ENCODE measurements around the gene TRMT61A.
A peak's percentile ranks its signal among the peaks of the same experiment; 100 is the strongest.

TRMT61A gene

GRCh38 chr14:103489621-103490020, 39.4 kb upstream of the TRMT61A start:
- no peak for DNase-seq (ENCODE audit: low spot score)
- in situ Hi-C loops (cut with MboI; ENCODE audit: low sequenced_read_pairs, unreplicated experiment), result no loop called here
- TF ChIP-seq, protein P1, sequence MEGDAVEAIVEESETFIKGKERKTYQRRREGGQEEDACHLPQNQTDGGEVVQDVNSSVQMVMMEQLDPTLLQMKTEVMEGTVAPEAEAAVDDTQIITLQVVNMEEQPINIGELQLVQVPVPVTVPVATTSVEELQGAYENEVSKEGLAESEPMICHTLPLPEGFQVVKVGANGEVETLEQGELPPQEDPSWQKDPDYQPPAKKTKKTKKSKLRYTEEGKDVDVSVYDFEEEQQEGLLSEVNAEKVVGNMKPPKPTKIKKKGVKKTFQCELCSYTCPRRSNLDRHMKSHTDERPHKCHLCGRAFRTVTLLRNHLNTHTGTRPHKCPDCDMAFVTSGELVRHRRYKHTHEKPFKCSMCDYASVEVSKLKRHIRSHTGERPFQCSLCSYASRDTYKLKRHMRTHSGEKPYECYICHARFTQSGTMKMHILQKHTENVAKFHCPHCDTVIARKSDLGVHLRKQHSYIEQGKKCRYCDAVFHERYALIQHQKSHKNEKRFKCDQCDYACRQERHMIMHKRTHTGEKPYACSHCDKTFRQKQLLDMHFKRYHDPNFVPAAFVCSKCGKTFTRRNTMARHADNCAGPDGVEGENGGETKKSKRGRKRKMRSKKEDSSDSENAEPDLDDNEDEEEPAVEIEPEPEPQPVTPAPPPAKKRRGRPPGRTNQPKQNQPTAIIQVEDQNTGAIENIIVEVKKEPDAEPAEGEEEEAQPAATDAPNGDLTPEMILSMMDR (IDR thresholded peaks at IDR 0.05; ENCODE audit: borderline replicate concordance, control extremely low read depth, extremely low read depth, insufficient read depth, missing control alignments), result no peak

DNA sequence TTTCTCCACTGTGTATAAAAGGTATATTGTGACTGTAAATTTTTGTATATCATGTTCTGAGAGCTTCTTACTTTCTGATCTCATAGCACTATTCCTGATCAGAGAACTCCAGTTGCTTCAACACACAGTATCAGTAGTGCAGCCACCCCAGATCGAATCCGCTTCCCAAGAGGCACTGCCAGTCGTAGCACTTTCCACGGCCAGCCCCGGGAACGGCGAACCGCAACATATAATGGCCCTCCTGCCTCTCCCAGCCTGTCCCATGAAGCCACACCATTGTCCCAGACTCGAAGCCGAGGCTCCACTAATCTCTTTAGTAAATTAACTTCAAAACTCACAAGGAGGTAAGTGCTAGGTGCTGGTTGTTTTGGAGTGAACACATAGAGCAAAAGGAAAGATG, 37.3 kb upstream of the TRMT61A start:
- no peak for DNase-seq (ENCODE audit: low spot score)
- TF ChIP-seq, protein P1 (IDR thresholded peaks at IDR 0.05; ENCODE audit: borderline replicate concordance, control extremely low read depth, extremely low read depth, insufficient read depth, missing control alignments), result no peak
- in situ Hi-C loops (cut with MboI; ENCODE audit: low sequenced_read_pairs, unreplicated experiment), result no loop called here

DNA sequence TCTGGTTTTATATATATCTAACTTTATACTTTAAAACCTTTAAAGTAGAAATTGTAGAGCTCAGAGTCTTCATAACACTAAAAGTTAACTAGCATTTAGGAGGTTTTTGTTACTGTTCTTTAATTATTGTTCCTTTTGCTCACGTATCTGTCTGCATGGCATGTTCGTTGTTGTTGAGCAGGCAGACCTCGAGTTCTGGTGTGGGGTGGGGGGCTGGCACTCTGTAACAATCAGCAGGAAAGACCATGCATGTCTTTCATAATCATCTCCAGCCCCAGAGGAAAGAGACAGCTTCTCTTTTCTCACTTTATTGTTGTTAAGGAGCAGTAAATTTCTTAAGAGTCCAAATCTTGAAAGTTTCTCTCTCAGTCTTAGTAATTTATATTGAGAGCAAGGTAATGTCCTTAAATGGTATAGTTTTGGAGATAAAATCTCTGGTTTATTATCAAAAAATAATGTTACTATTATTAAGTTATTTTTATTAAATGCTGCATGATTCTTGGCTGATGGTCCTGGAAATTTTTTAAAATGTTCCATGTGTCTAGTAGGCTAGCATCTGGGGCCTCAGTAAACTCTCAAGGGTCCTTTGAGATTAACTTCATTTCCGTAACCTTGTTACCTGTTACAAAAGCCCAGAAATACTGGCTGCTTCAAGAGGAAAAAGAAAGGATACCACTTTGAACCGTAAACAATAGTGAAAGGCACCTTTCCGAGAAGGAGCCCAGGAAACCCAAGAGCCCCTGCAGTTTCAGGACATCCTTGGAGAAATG, 36.7 kb upstream of the TRMT61A start:
- DNase-seq (ENCODE audit: low spot score), result no peak
- in situ Hi-C loops (cut with MboI; ENCODE audit: low sequenced_read_pairs, unreplicated experiment), result no loop called here
- TF ChIP-seq, protein P1 (IDR thresholded peaks at IDR 0.05; ENCODE audit: borderline replicate concordance, control extremely low read depth, extremely low read depth, insufficient read depth, missing control alignments), result no peak

- in situ Hi-C loops (cut with MboI; ENCODE audit: low sequenced_read_pairs, unreplicated experiment), result no loop called here
- TF ChIP-seq, protein P1 (IDR thresholded peaks at IDR 0.05; ENCODE audit: borderline replicate concordance, control extremely low read depth, extremely low read depth, insufficient read depth, missing control alignments), result no peak
- DNase-seq (ENCODE audit: low spot score), result no peak
Measured at GRCh38 chr14:103495854-103496253, 33.1 kb upstream of the TRMT61A start.

DNA sequence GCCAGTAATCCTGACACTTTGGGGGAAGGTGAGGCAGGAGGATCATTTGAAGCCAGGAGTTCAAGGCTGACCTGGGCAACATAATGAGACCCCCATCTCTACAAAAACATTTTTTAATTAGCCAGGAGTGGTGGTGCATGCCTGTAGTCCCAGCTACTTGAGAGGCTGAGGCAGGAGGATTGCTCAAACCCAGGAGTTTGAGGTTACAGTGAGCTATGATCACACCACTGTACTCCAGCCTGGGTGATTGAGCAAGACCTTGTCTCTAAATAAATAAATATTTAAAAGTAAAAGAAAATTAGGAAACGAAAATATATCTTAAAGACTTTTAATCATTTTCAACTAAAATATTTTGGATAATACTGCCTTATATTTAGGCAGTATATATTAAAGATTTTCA, 32.2 kb upstream of the TRMT61A start:
- in situ Hi-C loops (cut with MboI; ENCODE audit: low sequenced_read_pairs, unreplicated experiment), result no loop called here
- DNase-seq (ENCODE audit: low spot score), result no peak
- TF ChIP-seq, protein P1 (IDR thresholded peaks at IDR 0.05; ENCODE audit: borderline replicate concordance, control extremely low read depth, extremely low read depth, insufficient read depth, missing control alignments), result no peak

DNA sequence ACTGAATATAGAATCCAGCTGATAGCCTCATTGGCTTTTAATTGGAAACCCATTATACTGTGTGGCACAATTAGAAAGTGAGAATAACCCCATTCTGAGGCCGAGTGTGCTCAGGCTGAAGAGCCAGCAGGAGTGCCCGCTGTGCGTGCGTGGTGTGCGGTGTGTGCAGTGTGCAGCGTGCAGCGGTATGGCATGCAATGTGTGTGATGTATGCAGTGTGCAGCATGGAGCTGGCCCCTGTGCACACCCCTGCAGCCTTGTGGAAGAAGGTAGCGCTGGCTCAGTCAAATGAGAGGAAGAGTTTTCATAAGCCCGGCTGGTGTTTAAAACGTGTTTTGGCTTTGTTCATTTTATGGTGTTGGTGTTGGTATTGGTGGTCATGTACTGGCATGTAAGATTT, 29.3 kb upstream of the TRMT61A start:
- TF ChIP-seq, protein P1 (IDR thresholded peaks at IDR 0.05; ENCODE audit: borderline replicate concordance, control extremely low read depth, extremely low read depth, insufficient read depth, missing control alignments), result no peak
- peak; percentile 13 for DNase-seq (ENCODE audit: low spot score)
- in situ Hi-C loops (cut with MboI; ENCODE audit: low sequenced_read_pairs, unreplicated experiment), result no loop called here

All from GM13976 (cell line).